T-helper 1 cell (primary cell): ENCODE results near the gene LCN1.

Source experiments
- DNase-seq, 5 donors: peaks; one replicate each; pipeline ENCODE4 v3.0.0-alpha.2; 2012 to 2020
- total RNA-seq, 4 donors: gene quantifications; one replicate each; lab custom pipeline; 2026; lab: John Stamatoyannopoulos, UW

Gene LCN1
- total RNA-seq = 0 reads per million in 4 donors

GRCh38 chr9:135520916-135521607 is at the start of gene LCN1:
TSS of gene LCN1 (plus strand) at chr9:135521440. CDS start at chr9:135521498, 58 bp downstream.
- DNase-seq = no peak

GRCh38 chr9:135471791-135472640 is 49.2 kb upstream of the LCN1 start:
- DNase-seq = no peak

GRCh38 chr9:135473972-135474543 is 47.2 kb upstream of the LCN1 start:
- DNase-seq = no peak

- no peak for DNase-seq
These were observed 46.3 kb upstream of the LCN1 start for GRCh38 chr9:135474915-135475314.

GRCh38 chr9:135476561-135477355 is 44.5 kb upstream of the LCN1 start:
- DNase-seq = no peak

GRCh38 chr9:135478191-135478590 is 43.0 kb upstream of the LCN1 start:
- DNase-seq = no peak

- DNase-seq = no peak
These were observed 42.3 kb upstream of the LCN1 start for GRCh38 chr9:135478829-135479468.

GRCh38 chr9:135479469-135480052 is 41.7 kb upstream of the LCN1 start, which contains the start of gene PPP1R26:
TSS of gene PPP1R26 (plus strand) at chr9:135479782. CDS start at chr9:135484511, 4,729 bp downstream.
- no peak for DNase-seq

GRCh38 chr9:135480071-135480939 is 40.9 kb upstream of the LCN1 start:
- no peak for DNase-seq

GRCh38 chr9:135480940-135481310 is 40.3 kb upstream of the LCN1 start:
- DNase-seq = no peak

GRCh38 chr9:135482015-135482754 is 39.1 kb upstream of the LCN1 start:
- DNase-seq = no peak

GRCh38 chr9:135484460-135485277 is 36.6 kb upstream of the LCN1 start:
- no peak for DNase-seq

GRCh38 chr9:135485385-135485784 is 35.9 kb upstream of the LCN1 start:
- no peak for DNase-seq

GRCh38 chr9:135485832-135486231 is 35.4 kb upstream of the LCN1 start:
- DNase-seq = no peak

GRCh38 chr9:135486267-135487065 is 34.8 kb upstream of the LCN1 start:
- no peak for DNase-seq

GRCh38 chr9:135487281-135488012 is 33.8 kb upstream of the LCN1 start:
- no peak for DNase-seq

- DNase-seq = no peak
These were observed 33.3 kb upstream of the LCN1 start for GRCh38 chr9:135488013-135488330.

GRCh38 chr9:135488527-135488926 is 32.7 kb upstream of the LCN1 start:
- no peak for DNase-seq
